HepG2 (cell line): ENCODE results near the gene COA1. TPM values are rescaled to one million over a fixed set of nuclear protein-coding genes. Genes with fewer than 3 reads are reported as not detected.

Experiments
- ARHGAP35 ChIP-seq: sonication (generic); formaldehyde crosslinking; IDR thresholded peaks from 2 replicates; pipeline ENCODE4 v1.9.0; 2022; ENCODE audit warnings: mild to moderate bottlenecking, inconsistent platforms, moderate library complexity, missing genetic modification reagents, borderline replicate concordance
- EEA1 ChIP-seq: sonication (generic); formaldehyde crosslinking; IDR thresholded peaks from 2 replicates; pipeline ENCODE4 v1.5.1; 2020; ENCODE audit warnings: mild to moderate bottlenecking, missing genetic modification reagents, borderline replicate concordance
- HMG20B ChIP-seq: conservative IDR thresholded peaks from 2 replicates; pipeline ENCODE4 v1.6.1; 2016; ENCODE audit warnings: missing genetic modification reagents, missing compliant biosample characterization
- KLF11 ChIP-seq: IDR thresholded peaks from 2 replicates; pipeline ENCODE4 v1.6.1; 2016; ENCODE audit warnings: missing compliant biosample characterization
- MED13 ChIP-seq: sonication (generic); formaldehyde crosslinking; IDR thresholded peaks from 2 replicates; pipeline ENCODE4 v1.5.0; 2020; ENCODE audit warnings: missing genetic modification reagents
- MEIS2 ChIP-seq: sonication (generic); formaldehyde crosslinking; IDR thresholded peaks from 2 replicates; pipeline ENCODE4 v1.9.0; 2021; ENCODE audit warnings: mild to moderate bottlenecking, missing genetic modification reagents
- NFKBIZ ChIP-seq: IDR thresholded peaks from 2 replicates; pipeline ENCODE4 v1.6.1; 2018; ENCODE audit warnings: missing genetic modification reagents, missing compliant biosample characterization
- RORA ChIP-seq: sonication (generic); formaldehyde crosslinking; IDR thresholded peaks from 2 replicates; pipeline ENCODE4 v1.5.0; 2020; ENCODE audit warnings: mild to moderate bottlenecking, missing genetic modification reagents, moderate library complexity
- SMARCE1 ChIP-seq: fragments of 450-650 bp; IDR thresholded peaks from 2 replicates; pipeline ENCODE4 v1.6.1; 2017; ENCODE audit warnings: borderline replicate concordance
- TFDP2 ChIP-seq: sonication (generic); formaldehyde crosslinking; IDR thresholded peaks from 2 replicates; pipeline ENCODE4 v1.4.0; 2020; ENCODE audit warnings: missing genetic modification reagents
- ZC3H4 ChIP-seq: sonication (generic); formaldehyde crosslinking; IDR thresholded peaks from 2 replicates; pipeline ENCODE4 v1.4.0; 2020; ENCODE audit warnings: missing genetic modification reagents, borderline replicate concordance
- ZEB1 ChIP-seq: IDR thresholded peaks from 2 replicates; pipeline ENCODE4 v1.6.1; 2012; ENCODE audit warnings: mild to moderate bottlenecking, low read depth, inconsistent platforms; ENCODE audit not compliant: insufficient replicate concordance
- ZNF20 ChIP-seq: sonication (generic); formaldehyde crosslinking; IDR thresholded peaks from 2 replicates; pipeline ENCODE4 v1.4.0; 2020; ENCODE audit warnings: mild to moderate bottlenecking, moderate library complexity, missing genetic modification reagents
- ZNF235 ChIP-seq: sonication (generic); formaldehyde crosslinking; IDR thresholded peaks from 2 replicates; pipeline ENCODE4 v1.8.1; 2023; ENCODE audit warnings: mild to moderate bottlenecking, missing genetic modification reagents, borderline replicate concordance
- ZNF354B ChIP-seq: sonication (generic); formaldehyde crosslinking; IDR thresholded peaks from 2 replicates; pipeline ENCODE4 v1.8.0; 2022; ENCODE audit warnings: mild to moderate bottlenecking, missing genetic modification reagents
- ZNF407 ChIP-seq: sonication (generic); formaldehyde crosslinking; IDR thresholded peaks from one replicate; pipeline ENCODE4 v1.5.1; 2020; ENCODE audit warnings: mild to moderate bottlenecking, missing genetic modification reagents; ENCODE audit errors: not compliant biosample characterization
- ZNF597 ChIP-seq: sonication (generic); formaldehyde crosslinking; IDR thresholded peaks from 2 replicates; pipeline ENCODE4 v1.5.0; 2020; ENCODE audit warnings: missing genetic modification reagents
- ZNF746 ChIP-seq: sonication (generic); formaldehyde crosslinking; IDR thresholded peaks from 2 replicates; pipeline ENCODE4 v1.8.0; 2022; ENCODE audit warnings: mild to moderate bottlenecking, missing genetic modification reagents
- polyA plus RNA-seq, 8 experiments: library from polyadenylated mRNA; depleted of rRNA in 3 of 8; stranded (reverse) in 7 of 8; unstranded in 1 of 8; fragments of >200 nt; fragmentation: Illumina TruSeq in 4 of 8; extraction: Trizol in 4 of 8; gene quantifications; 2 replicates each; pipeline versions ENCODE4 v1.2.1 to v1.2.3, GENCODE V29; 2011 to 2016; ENCODE audit warnings: low read depth in 4 of 8, missing spikeins in 1 of 8, mixed read lengths in 1 of 8; ENCODE audit not compliant: insufficient read depth in 1 of 8
- total RNA-seq, 5 experiments: library from RNA; depleted of rRNA; stranded (reverse); fragments of >200 nt; fragmentation: Illumina TruSeq; extraction: Trizol; gene quantifications; 2 replicates each; pipeline ENCODE4 v1.2.3, GENCODE V29; 2016; ENCODE audit warnings: low read depth in 1 of 5

COA1 gene
- total and polyA plus RNA-seq, 2 of the 13 experiments (the other 11 are each of a cell fraction or from before 2014, with no cell fraction given), result 33.2 to 65.7 TPM

GRCh38 chr7:43729214-43729923 is at the start of gene COA1 (continued):
- TF ChIP-seq ZNF597 (no peak), NFKBIZ (CRISPR knock-in tag) (no peak), MED13 (CRISPR knock-in tag) (no peak), ARHGAP35 (CRISPR knock-in tag) (0 out of 2 replicates have a peak, but pooled peaks have one; percentile 30), ZNF746 (CRISPR knock-in tag) (peak; percentile 76), SMARCE1 (no peak), HMG20B (CRISPR knock-in tag) (no peak), ZNF235 (0 out of 2 replicates have a peak, but pooled peaks have one; percentile 28), EEA1 (CRISPR knock-in tag) (no peak), ZC3H4 (CRISPR knock-in tag) (no peak), KLF11 (CRISPR knock-in tag) (peak; percentile 56; the same call in 1 of the 2 replicates), ZNF354B (CRISPR knock-in tag) (no peak), TFDP2 (CRISPR knock-in tag) (peak; percentile 92), RORA (CRISPR knock-in tag) (0 out of 2 replicates have a peak, but pooled peaks have one; percentile 48), ZNF407 (CRISPR knock-in tag) (peak; percentile 88), ZNF20 (0 out of 2 replicates have a peak, but pooled peaks have one; percentile 40), MEIS2 (CRISPR knock-in tag) (0 out of 2 replicates have a peak, but pooled peaks have one; percentile 46), ZEB1 (no peak)
